Nephron (organoid): ENCODE results near the gene ARHGEF10L.

Source experiments
- H3K27ac Mint-ChIP-seq, 3 experiments: 2 replicates each; pipeline ENCODE4 v1.8.0; 2020; ENCODE audit warnings: mixed read lengths in 3 of 3, mild to moderate bottlenecking in 2 of 3, moderate library complexity in 1 of 3
- H3K27me3 Mint-ChIP-seq: 2 replicates; pipeline ENCODE4 v1.8.0; 2021; ENCODE audit warnings: low read depth, mild to moderate bottlenecking, moderate library complexity, mixed read lengths
- H3K36me3 Mint-ChIP-seq: 2 replicates; pipeline ENCODE4 v1.8.0; 2020; ENCODE audit warnings: low read depth, mixed read lengths
- H3K4me1 Mint-ChIP-seq: 2 replicates; pipeline ENCODE4 v1.8.0; 2020; ENCODE audit warnings: mixed read lengths
- H3K4me3 Mint-ChIP-seq, 3 experiments: 2 replicates each; pipeline ENCODE4 v1.8.0; 2020; ENCODE audit warnings: mild to moderate bottlenecking in 3 of 3, mixed read lengths in 3 of 3, moderate library complexity in 2 of 3
- H3K9me3 Mint-ChIP-seq: 2 replicates; pipeline ENCODE4 v1.8.0; 2020; ENCODE audit warnings: mixed read lengths
- TF ChIP-seq, protein P1 (sequence below), 3 experiments: fragments of 200-600 bp; sonication (generic); IDR thresholded peaks; one replicate each; pipeline ENCODE4 v1.5.0; 2021; ENCODE audit warnings: antibody characterized with exemption in 3 of 3; ENCODE audit not compliant: unreplicated experiment in 3 of 3

ARHGEF10L gene

DNA sequence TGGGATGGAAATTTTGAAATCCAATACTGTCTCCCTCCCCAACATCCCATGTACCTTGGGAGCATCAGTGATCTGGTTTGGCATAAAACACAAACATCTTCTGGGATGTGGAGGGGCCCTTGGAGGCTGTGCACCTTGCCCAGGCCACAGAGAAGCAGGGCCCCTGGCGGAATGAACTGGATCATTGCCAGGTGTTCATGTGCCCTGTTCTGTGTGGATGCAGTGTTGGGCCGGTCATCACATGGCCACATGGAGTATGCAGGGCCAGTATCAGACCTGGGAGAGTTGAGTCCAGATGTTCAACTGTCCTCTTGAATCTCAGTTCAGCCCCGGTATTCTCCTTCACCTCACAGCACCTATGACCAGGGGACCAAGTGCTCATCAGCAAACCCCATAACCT is 26.9 kb downstream of the ARHGEF10L start:
- no peaks in the 10 kb centered on the region for H3K36me3 Mint-ChIP-seq
- TF ChIP-seq, protein P1, sequence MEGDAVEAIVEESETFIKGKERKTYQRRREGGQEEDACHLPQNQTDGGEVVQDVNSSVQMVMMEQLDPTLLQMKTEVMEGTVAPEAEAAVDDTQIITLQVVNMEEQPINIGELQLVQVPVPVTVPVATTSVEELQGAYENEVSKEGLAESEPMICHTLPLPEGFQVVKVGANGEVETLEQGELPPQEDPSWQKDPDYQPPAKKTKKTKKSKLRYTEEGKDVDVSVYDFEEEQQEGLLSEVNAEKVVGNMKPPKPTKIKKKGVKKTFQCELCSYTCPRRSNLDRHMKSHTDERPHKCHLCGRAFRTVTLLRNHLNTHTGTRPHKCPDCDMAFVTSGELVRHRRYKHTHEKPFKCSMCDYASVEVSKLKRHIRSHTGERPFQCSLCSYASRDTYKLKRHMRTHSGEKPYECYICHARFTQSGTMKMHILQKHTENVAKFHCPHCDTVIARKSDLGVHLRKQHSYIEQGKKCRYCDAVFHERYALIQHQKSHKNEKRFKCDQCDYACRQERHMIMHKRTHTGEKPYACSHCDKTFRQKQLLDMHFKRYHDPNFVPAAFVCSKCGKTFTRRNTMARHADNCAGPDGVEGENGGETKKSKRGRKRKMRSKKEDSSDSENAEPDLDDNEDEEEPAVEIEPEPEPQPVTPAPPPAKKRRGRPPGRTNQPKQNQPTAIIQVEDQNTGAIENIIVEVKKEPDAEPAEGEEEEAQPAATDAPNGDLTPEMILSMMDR (IDR thresholded peaks at IDR 0.05; ENCODE audit: unreplicated experiment in 3 of 3), result no peak
- H3K4me3 Mint-ChIP-seq, result no peak overlapping the region
- peaks cover 75% of the 10 kb centered on the region for H3K4me1 Mint-ChIP-seq
- no peaks in the 10 kb centered on the region for H3K27me3 Mint-ChIP-seq
- no peaks in the 10 kb centered on the region for H3K9me3 Mint-ChIP-seq
- H3K27ac Mint-ChIP-seq, result peak overlapping the region; percentile 83 to 92 (median 85)

DNA sequence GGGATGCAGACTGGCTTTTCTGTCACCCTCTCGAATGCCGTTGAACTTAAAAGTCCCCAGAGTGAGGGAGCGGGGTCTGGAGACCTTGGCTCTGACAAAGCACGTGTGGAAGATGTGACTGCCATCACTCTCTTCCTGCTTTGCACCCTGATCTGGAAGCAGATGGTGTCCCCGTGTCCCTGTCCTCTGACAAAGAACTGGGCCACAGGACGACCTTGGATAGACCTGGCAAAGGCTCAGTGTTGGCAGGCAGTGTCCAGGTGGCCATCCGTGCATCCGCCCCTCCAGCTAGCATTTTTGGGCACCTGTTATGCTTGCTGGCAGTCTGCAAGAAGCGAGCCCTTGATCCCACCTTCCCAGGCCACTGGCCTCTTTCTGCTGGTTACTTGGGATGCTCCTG is 27.4 kb downstream of the ARHGEF10L start:
- Mint-ChIP-seq H3K27ac (no peak overlapping the region), H3K4me1 (peaks cover 70% of the 10 kb centered on the region), H3K4me3 (no peak overlapping the region), H3K9me3 (no peaks in the 10 kb centered on the region), H3K36me3 (no peaks in the 10 kb centered on the region), H3K27me3 (no peaks in the 10 kb centered on the region)
- TF ChIP-seq, protein P1 (IDR thresholded peaks at IDR 0.05; ENCODE audit: unreplicated experiment in 3 of 3), result no peak

DNA sequence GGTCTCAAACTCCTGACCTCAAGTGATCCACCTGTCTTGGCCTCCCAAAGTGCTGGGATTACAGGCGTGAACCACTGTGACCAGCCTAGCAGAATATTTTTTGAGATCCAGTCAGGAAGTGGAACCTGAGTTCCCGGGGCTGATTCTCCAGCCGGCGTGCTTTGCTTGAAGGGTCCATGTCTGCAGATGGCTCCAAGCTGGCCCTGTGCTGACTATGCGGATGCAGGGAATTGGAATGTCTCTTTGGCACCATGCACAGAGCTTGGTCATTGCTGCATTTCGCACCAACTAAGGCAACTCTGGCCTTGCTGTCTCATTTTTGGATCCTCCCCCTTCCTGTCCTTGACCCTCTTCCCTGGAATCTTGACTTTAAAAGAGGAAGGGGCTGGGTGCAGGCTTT is 28.1 kb downstream of the ARHGEF10L start:
- Mint-ChIP-seq H3K36me3 (no peaks in the 10 kb centered on the region), H3K27ac (peak overlapping the region; percentile 87 to 98 (median 97)), H3K9me3 (no peaks in the 10 kb centered on the region), H3K4me1 (peaks cover 71% of the 10 kb centered on the region), H3K4me3 (no peak overlapping the region), H3K27me3 (no peaks in the 10 kb centered on the region)
- TF ChIP-seq, protein P1 (IDR thresholded peaks at IDR 0.05; ENCODE audit: unreplicated experiment in 3 of 3), result no peak

DNA sequence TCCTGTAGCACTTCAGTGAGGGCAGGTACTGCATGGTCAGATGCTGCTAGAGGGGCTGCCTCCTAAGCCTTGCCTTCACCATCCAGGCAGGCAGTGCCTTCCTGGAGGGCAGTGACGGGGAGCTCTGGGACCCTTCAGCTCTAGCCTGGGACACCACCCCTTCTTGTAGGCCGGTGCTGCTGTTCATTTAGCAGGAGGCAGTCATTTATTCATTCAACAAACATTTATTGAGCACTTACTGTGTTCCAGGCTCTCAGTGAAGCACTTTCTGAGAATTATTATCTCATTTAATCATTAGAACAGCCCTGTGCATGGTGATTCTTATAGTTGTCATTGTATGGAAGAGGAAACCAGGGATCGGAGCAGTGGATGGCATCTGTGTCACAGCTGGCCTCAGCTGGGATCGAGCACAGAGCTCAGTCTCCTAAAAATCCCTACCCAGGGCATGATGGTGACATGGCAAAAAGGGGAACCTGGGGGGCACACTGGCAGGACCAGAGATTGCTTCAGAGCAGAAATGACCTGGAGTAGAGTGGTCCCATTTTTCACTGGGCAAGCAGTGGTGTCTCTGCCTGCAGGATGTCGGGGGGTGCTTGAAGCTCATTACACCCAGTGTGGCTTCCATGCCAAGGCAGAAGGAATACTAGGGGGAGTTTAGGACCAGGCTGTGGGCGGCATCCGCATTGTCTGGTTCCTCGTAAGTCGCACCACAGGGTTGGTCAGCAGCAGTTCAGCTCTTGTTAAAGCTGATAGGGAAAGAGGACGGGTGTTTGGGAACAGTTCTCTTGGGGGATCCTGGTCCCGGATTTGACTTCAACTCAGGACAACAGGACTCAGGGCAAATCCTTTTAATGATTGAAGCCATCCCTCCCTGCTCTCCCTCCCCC is 28.8 kb downstream of the ARHGEF10L start:
- peak overlapping the region in 1 of 3 experiments; percentile 36 for H3K4me3 Mint-ChIP-seq
- no peaks in the 10 kb centered on the region for H3K9me3 Mint-ChIP-seq

DNA sequence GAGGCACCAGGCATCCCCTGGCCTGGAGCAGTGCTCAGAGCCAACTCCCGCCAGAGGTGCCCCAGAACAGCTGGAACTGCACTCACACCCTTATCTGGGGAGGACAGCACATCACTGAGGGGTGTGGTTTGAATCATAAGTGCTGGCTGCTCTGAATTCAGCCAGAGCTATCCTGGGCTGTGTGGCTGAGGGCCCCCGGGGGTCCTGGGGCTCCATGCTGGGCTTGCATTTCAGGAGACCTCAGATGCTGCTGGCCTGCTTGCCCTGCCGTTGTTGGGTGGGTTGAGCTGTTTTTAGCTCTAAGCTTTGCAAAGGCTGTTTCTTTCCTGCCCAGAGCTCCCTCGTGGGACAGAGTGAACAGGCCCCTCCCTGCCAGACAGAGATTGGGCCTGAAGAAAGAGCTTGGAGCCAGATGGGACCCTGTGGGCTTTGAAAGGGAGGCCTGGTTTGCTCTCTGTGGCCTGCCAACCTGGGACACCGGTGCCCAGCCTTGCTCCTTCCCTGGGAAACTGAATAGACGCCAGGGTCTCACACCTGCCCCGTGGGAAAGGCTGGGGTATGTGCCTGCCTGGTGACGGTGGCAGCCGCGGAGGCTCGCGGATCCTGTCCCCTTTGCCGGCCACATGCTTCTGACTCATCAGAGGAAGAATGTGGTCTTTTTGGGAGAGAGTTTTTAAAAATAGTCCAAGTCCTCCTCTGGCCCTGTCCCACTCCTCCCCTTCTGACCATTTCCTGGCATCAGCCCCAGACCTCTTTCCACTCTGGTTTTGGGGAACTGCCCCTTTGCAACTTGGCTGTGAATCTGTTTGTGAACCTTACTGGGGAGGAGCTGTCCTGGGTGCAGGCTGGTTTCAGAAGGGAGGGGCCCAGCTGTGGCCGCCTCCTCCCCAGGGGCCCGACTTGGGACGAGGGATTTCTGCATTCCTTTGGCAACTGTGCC is 30.0 kb downstream of the ARHGEF10L start:
- peak overlapping the region; percentile 87 to 98 (median 97) for H3K27ac Mint-ChIP-seq
- no peaks in the 10 kb centered on the region for H3K36me3 Mint-ChIP-seq
- TF ChIP-seq, protein P1 (IDR thresholded peaks at IDR 0.05; ENCODE audit: unreplicated experiment in 3 of 3), result no peak
- H3K4me1 Mint-ChIP-seq, result peaks cover 78% of the 10 kb centered on the region
- peak overlapping the region; percentile 34 to 59 (median 45) for H3K4me3 Mint-ChIP-seq
- H3K27me3 Mint-ChIP-seq, result no peaks in the 10 kb centered on the region
- H3K9me3 Mint-ChIP-seq, result no peaks in the 10 kb centered on the region

More for the DNA sequence above, 28.8 kb downstream of the ARHGEF10L start:
- Mint-ChIP-seq H3K36me3 (no peaks in the 10 kb centered on the region), H3K27me3 (no peaks in the 10 kb centered on the region), H3K27ac (peak overlapping the region; percentile 87 to 98 (median 97)), H3K4me1 (peaks cover 73% of the 10 kb centered on the region)
- TF ChIP-seq, protein P1 (IDR thresholded peaks at IDR 0.05; ENCODE audit: unreplicated experiment in 3 of 3), result no peak
